NCI-H1105 treated with DMSO at 0.1 percent for 48 hours (cell line): Measurements from ENCODE around the gene PRKCE.

Experiments used
- DNase-seq: peaks from one replicate; lab custom pipeline; 2025; lab: John Stamatoyannopoulos, UW

Gene PRKCE

GRCh38 chr2:46170026-46170425, 518.6 kb downstream of the PRKCE start:
- no peak for DNase-seq

GRCh38 chr2:46170611-46171350, 519.3 kb downstream of the PRKCE start:
- no peak for DNase-seq

- no peak for DNase-seq
Observed at GRCh38 chr2:46171411-46171953, 520.0 kb downstream of the PRKCE start.

- DNase-seq = peak; percentile 1
Observed at GRCh38 chr2:46171996-46172546, 520.6 kb downstream of the PRKCE start.

- DNase-seq = no peak
Observed at GRCh38 chr2:46173030-46173429, 521.6 kb downstream of the PRKCE start.

GRCh38 chr2:46173636-46174250, 522.3 kb downstream of the PRKCE start:
- DNase-seq = no peak

GRCh38 chr2:46174345-46175170, 523.1 kb downstream of the PRKCE start:
- DNase-seq = peak; percentile 3

- DNase-seq = no peak
Observed at GRCh38 chr2:46175419-46175818, 523.9 kb downstream of the PRKCE start.

GRCh38 chr2:46177461-46178089, 526.1 kb downstream of the PRKCE start:
- no peak for DNase-seq

- DNase-seq = no peak
Observed at GRCh38 chr2:46179037-46179621, 527.7 kb downstream of the PRKCE start.

- DNase-seq = no peak
Observed at GRCh38 chr2:46180189-46180588, 528.7 kb downstream of the PRKCE start.

- no peak for DNase-seq
Observed at GRCh38 chr2:46181306-46181705, 529.8 kb downstream of the PRKCE start.

GRCh38 chr2:46181789-46182530, 530.5 kb downstream of the PRKCE start:
- no peak for DNase-seq

- no peak for DNase-seq
Observed at GRCh38 chr2:46183426-46183825, 532.0 kb downstream of the PRKCE start.

GRCh38 chr2:46184794-46185583, 533.5 kb downstream of the PRKCE start:
- DNase-seq = no peak

- DNase-seq = no peak
Observed at GRCh38 chr2:46187112-46187618, 535.7 kb downstream of the PRKCE start.

- DNase-seq = no peak
Observed at GRCh38 chr2:46188041-46188716, 536.7 kb downstream of the PRKCE start.

GRCh38 chr2:46193356-46193755, 541.9 kb downstream of the PRKCE start:
- DNase-seq = no peak

GRCh38 chr2:46193855-46194254, 542.4 kb downstream of the PRKCE start:
- DNase-seq = no peak
